SK-N-MC (cell line): ENCODE results near the gene TMEM109.

Experiments used
- EZH2 ChIP-seq: fragments of 200-600 bp; sonication (generic); IDR thresholded peaks from one replicate; pipeline ENCODE4 v1.6.1; 2017; ENCODE audit warnings: antibody characterized with exemption
- POLR2AphosphoS5 ChIP-seq: IDR thresholded peaks from 2 replicates; pipeline ENCODE4 v1.6.1; 2012; ENCODE audit warnings: mild to moderate bottlenecking, low read depth, low read length, borderline replicate concordance

- TF ChIP-seq POLR2AphosphoS5, result no peak
- TF ChIP-seq EZH2, result no peak
These were observed 45.9 kb upstream of the TMEM109 start for GRCh38 chr11:60867871-60868681.
